Raji (cell line): ENCODE data around the gene CCDC157.

Experiments used
- POLR2A ChIP-seq: IDR thresholded peaks from 2 replicates; pipeline ENCODE4 v1.6.1; 2011; ENCODE audit warnings: low read depth, low read length, control low read depth; ENCODE audit not compliant: insufficient read depth

CCDC157 gene

DNA sequence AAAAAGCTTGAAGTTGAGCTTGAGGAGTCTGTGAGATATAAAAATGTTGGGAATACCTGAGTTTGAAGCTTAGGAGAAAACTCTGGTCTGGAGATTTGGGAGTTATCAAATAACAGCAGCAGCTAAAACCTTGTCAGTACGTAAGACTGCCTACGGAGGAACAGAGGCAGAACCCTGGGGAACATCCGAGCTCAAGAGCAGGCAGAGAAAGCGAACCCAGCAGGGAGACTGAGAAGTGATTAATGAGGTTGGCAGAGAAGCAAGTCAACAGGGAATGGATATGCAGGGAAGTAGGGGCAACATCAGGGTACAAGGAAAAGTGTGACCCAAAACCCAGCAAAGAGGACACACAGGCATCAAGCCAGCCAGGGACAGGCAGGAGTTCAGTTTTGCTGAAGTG is 56.2 kb downstream of the CCDC157 start:
- no peak for TF ChIP-seq POLR2A

DNA sequence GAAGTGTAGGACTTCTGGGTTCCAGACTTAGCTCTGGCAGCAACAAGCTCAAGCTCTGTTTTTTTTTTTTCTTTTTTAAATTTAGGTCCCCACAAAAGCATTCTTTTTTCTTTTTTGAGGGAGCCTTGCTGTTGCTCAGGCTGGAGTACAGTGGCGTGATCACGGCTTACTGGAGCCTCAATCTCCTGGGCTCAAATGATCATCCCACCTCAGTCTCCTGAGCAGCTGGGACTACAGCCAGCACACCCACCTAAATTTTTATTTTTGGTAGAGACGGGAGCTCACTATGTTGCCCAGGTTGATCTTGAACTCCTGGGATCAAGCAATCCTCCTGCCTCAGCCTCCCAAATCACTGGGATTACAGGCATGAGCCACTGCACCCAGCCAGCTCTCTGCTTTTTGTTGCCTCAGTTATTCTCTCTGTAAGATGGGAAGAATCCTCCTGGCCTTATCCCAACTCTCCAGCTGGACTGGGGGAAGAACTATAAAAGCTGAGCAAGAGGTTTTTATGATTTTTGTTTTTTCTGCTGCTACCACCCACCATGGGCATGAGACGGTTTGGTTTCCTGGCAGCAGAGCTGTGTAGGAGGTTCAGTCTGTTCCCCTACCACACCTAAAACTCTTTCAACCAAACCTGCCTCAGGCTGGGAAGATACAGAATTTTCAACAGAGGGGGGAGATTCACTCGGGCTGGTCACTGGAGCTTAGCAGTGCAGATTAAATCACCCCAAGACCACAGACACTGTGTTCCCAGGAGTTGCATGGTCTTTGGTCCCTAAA is 57.1 kb downstream of the CCDC157 start:
- no peak for TF ChIP-seq POLR2A

DNA sequence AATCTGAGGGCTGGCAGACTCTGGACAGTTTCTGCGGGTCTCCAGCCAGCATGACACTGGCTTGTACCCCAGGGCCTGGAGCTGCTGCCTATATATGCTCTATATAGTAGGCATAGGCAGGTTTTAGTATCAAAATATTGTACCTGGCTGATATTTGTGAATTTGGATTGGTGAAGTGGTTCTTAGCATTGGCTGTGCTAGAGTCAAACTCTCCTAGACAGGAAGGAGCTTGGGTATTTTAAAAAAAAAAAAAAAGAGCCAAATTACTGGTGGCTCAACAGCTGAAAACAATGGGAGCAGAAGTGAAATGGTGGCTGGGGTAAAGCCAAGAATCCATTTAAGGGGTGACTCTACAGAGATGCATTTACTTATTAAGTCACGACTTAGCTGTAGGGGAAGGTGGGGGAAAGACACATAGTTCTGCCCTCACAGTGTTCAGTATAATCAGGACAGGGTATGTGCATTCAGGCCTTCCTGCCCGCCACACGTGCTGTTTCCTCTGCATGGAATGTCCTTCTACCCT is 57.8 kb downstream of the CCDC157 start:
- TF ChIP-seq POLR2A = no peak

DNA sequence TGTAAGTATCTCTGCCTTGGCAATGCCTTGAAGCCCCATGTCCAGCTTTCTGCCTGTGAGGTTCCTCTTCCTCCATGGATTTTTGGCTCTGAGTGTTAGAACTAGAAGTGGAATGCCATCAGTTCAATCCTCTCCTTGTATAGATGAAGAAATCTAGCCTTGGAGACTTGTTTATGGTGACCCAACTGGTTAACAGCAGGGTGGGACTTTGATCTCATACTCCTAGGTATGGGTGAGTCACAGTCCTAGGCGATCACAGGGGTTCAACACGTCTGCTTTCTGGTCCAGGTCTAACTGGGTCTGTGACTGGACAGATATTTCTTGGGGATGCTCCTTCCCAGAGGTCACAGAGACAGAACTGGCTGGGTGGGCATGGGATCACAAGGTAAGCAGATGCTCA is 59.6 kb downstream of the CCDC157 start:
- TF ChIP-seq POLR2A = no peak

DNA sequence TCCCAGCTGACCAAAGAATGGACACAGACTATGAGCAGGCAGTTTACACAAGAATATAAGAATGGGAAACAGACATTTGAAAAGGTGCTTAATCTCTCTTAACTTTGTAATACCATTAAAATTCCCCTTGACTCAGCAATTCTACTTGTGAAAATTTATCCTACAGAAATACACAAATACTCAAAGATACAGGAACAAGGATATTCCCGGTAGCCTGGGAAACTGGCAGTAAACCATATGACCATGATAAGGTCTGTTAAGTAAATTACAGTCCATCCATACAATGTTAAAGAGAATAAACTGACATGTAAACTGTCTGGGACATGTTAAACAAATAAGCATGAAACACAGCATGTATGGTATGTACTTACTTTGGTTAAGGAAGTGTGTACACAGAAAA is 60.0 kb downstream of the CCDC157 start:
- no peak for TF ChIP-seq POLR2A

DNA sequence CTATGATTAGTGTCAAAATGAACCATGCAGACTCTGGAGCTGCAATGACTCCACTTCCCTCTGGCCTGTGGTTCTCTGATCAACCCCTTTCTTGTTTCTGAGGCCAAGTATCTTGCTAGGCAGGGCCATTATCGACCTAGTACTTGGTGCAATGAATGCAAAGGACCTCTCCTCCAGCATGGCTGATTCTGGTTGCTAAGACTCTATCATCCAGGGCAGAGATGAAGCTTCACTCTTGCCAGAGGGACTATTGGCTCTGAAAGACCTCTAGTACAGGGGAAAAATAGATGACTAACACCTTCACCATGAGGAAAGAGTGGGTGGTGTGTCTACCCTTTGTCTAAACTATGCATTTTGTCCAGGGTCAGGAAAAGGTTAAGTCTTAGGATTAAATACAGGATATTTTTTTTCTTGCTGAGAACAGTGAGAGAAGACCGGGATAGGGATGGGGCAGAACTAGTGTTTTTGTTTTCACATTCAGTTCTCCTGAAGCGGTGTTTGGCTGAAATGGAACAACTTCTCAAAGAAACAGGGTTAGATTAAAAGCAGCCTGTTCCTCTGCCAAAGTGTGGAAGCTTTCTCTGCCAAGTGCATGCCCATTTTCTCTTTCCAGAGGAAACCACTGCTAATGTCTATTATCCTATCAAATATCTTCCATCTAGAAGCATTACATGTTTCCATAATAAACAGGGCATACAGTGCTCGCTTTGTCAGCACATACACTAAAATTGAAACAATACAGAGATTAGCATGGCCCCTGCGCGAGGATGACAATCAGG is 63.7 kb downstream of the CCDC157 start:
- TF ChIP-seq POLR2A = no peak

DNA sequence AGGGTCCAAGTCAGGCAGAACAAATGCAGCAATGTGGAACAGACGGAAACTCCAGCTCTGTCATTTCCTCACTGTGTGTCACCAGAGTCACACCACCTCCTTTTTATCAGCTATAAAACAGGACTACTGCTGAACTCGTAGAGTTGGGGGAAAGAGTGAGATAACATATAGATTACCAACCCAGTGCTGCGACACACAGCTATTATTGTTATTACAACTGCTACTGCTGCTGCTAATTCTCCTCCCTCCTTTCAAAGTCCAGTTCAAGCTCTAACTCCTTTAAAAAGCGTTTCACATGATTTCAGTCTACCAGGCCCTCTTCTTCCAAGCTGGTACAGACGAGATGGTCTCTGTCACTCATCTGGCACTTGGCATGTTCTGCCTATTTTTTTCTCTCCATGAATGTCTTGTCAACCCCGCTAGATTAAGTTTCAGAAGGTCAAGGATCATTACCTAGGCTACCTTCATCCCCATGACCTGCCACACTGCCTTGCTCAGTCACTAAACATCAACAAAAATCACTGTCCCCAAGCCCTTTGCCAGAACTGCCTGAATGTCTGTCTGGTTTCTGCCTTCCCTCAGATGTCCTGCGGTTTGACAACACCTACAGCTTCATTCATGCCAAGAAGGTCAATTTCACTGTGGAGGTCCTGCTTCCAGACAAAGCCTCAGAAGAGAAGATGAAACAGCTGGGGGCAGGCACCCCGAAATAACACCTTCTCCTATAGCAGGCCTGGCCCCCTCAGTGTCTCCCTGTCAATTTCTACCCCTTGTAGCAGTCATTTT is 65.1 kb downstream of the CCDC157 start:
- TF ChIP-seq POLR2A = 0 out of 2 replicates have a peak, but pooled peaks have one; percentile 14

DNA sequence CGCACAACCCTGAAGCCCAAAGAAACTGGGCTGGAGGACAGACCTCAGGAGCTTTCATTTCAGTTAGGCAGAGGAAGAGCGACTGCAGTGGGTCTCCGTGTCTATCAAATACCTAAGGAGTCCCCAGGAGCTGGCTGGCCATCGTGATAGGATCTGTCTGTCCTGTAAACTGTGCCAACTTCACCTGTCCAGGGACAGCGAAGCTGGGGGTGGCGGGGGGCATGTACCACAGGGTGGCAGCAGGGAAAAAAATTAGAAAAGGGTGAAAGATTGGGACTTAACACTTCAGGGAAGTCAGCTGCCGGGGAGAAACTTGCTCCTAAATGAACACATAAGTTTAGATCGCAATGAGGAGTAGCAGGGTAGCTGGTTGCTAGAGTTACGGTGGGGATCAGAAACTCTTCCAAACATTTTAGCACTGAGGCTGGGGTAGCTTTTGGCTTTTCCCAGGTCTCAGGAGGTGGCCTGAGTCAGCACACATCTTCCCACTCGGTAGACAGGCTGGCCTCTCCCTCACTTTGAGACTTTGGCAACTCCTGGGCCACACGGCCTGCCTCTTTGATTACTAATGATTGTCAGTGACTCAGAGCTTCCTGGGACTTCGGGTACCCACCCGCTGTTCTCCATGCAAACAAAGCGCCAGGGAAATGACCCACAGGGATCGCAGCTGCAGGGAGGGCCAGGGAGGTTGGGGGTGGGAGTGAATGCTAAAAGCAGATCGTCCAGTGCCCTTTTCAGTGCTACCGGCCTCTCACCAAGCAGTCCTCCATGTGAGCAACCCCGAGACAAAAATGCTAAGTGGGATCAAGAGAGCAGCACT is 65.9 kb downstream of the CCDC157 start:
- TF ChIP-seq POLR2A = no peak

DNA sequence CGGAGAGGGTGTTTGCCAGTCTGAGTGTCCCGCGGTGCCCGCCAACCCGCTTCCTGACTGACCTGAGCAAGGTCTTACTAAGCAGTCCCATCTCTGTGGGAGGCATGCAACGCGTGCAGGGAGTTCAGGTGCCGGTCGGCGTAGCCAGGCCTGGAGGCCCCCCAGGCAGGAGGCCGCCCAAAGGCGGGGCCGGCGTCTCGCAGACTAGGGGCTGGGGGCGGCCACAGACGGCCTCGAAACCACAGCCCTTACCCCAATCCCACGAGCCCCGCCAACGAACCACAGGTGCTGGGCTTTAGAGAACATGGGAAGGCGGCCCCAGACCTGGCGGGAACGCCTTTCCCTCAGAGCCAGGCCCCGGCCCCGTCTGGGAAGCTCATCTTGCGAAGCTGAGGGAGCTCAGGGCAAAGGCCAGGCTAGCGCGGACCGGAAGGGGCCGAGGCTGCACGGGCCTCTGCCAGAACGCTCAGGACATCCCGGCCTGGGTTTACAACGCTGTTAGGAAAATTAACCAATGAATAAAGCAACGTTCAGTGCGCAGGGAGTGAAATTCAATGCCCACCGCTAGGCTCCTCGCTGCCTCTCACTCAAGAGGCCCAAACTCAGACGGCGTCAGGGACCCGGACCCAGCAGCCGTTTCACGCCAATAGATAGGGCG is 66.6 kb downstream of the CCDC157 start:
- peak; percentile 82 for TF ChIP-seq POLR2A

DNA sequence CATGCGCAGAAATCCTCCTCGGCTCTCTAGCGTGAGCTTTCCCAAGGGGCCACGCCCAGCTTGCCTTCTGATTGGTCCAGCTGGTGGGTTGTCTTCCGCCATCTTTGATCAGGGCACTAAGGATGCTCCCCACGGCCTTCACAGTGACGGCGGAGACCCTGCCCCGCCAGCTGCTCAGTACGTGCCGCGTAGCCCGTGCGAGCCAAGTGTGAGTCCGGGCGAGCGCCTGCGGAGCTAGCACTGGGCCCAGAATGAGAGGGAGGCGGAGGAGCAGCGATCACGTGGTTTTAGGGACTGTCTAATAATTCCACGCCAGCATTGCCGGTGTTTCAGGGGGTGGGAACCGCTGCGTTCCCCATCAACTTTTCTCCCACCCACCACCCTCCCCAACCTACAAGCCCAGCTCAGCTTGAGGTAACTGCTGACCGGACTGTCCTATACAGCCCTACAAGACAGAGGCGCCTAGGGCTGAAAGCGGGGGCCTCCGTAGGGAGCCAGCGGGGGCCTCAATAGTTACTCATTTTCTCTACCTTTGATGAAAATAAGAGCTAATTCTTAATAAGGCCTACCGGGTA is 67.2 kb downstream of the CCDC157 start:
- peak; percentile 68 for TF ChIP-seq POLR2A

DNA sequence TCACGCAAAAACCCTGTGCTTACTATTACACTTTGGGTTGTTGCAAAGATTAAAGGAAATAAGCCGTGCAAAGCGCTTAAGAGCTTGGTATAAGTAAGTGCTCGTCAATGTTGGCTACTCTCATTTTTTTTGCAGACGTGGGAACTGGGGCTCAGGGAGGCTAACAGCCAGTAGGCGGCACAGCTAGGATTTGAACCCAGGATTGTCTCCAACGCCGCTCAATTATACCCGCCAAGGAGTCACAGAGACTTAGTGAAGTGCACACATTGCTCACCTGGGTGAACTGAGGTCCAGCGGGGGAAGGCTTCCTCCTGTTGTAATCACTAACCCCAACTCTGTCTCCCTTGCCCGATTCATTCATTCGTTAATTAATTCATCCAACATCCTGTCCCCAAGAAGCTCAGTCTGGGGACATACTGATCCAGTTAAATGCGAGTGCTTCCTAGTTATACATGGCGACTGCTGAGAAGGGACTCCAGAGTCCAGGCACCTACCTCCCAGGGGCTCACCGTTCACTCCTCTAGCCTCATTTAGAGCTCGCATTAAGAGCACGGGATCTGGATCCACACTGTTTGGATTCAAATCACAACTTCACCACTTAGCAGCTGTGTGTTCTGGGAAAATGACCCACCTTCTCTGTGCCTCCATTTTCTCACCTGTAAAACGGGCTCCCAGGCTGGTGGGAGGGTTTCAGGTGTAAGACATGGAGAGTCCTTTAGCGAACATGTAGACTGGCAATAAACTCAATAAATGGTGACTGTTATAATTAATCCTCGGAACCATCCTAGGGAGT is 67.9 kb downstream of the CCDC157 start:
- no peak for TF ChIP-seq POLR2A

DNA sequence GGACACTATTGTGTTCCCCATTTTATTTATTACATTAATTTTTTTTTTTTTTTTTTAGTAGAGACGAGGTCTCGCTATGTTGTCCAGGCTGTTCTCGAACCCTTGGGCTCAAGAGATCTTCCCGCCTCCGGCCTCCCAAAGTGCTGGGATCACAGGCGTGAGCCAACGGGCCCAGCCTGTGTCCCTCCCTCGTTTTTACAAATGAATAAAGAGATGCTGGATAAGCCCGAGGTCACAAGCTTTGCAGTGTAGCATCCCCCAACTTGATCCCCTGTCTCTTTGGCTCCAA is 68.5 kb downstream of the CCDC157 start:
- no peak for TF ChIP-seq POLR2A
